CD14-positive monocyte (primary cell): ENCODE results near the gene SGCA. TPM values are rescaled to one million over a fixed set of nuclear protein-coding genes. Genes with fewer than 3 reads are reported as not detected.

ENCODE experiments used
- DNase-seq, 3 donors: peaks; one replicate each; pipeline ENCODE4 v3.0.0-alpha.2; 2011 to 2022
- H2AFZ ChIP-seq: 2 replicates; pipeline ENCODE4 v1.6.0; 2012; ENCODE audit warnings: mild to moderate bottlenecking, low read depth, low read length, inconsistent platforms; ENCODE audit not compliant: insufficient read depth, poor library complexity, severe bottlenecking
- H3K27ac ChIP-seq, 2 donors: 1 replicate in 1 of 2; 2 replicates in 1 of 2; pipeline ENCODE4 v1.5.1; 2012 to 2013; ENCODE audit warnings: low read length in 2 of 2, control low read depth in 1 of 2, inconsistent platforms in 1 of 2, low read depth in 1 of 2, mild to moderate bottlenecking in 1 of 2
- H3K27me3 ChIP-seq, 2 donors: one replicate each; pipeline versions ENCODE4 v1.6.0 to v1.6.1; 2011 to 2013; ENCODE audit warnings: low read length in 2 of 2; ENCODE audit not compliant: control insufficient read depth in 2 of 2, insufficient read depth in 2 of 2
- H3K36me3 ChIP-seq, 2 donors: replicated peaks in 1 of 2; 1 replicate in 1 of 2; 2 replicates in 1 of 2; pipeline versions ENCODE4 v1.5.1 to v1.6.1; 2012 to 2013; ENCODE audit warnings: low read length in 2 of 2, control low read depth in 1 of 2, inconsistent platforms in 1 of 2, mild to moderate bottlenecking in 1 of 2; ENCODE audit not compliant: insufficient read depth in 2 of 2, control insufficient read depth in 1 of 2
- H3K4me1 ChIP-seq, 2 donors: 1 replicate in 1 of 2; 2 replicates in 1 of 2; pipeline versions ENCODE4 v1.5.1 to v1.6.1; 2012 to 2013; ENCODE audit warnings: low read length in 2 of 2, control low read depth in 1 of 2, inconsistent platforms in 1 of 2, mild to moderate bottlenecking in 1 of 2, moderate library complexity in 1 of 2; ENCODE audit not compliant: insufficient read depth in 2 of 2, control insufficient read depth in 1 of 2
- H3K4me2 ChIP-seq: replicated peaks from 2 replicates; pipeline ENCODE3; 2012; ENCODE audit warnings: low read length, moderate library complexity, mild to moderate bottlenecking; ENCODE audit not compliant: poor library complexity, severe bottlenecking; ENCODE audit errors: extremely low read depth
- H3K4me3 ChIP-seq, 3 experiments: fragments of 200-600 bp in 1 of 3; sonication (generic) in 1 of 3; replicated peaks in 1 of 3; 1 replicate in 2 of 3; 2 replicates in 1 of 3; pipeline ENCODE4 v1.5.1; 2011 to 2013; ENCODE audit warnings: low read length in 3 of 3, mild to moderate bottlenecking in 3 of 3, control low read depth in 2 of 3, low read depth in 2 of 3, inconsistent platforms in 1 of 3, moderate library complexity in 1 of 3
- H3K79me2 ChIP-seq: 2 replicates; pipeline ENCODE4 v1.6.0; 2012; ENCODE audit warnings: mild to moderate bottlenecking, control low read depth, inconsistent platforms, low read length, moderate library complexity; ENCODE audit not compliant: insufficient read depth
- H3K9ac ChIP-seq: 2 replicates; pipeline ENCODE4 v1.6.0; 2017; ENCODE audit warnings: low read length, mild to moderate bottlenecking; ENCODE audit not compliant: insufficient read depth, poor library complexity, severe bottlenecking
- H3K9me3 ChIP-seq, 2 donors: replicated peaks in 1 of 2; 1 replicate in 1 of 2; 2 replicates in 1 of 2; pipeline versions ENCODE4 v1.5.1 to v1.6.1; 2012 to 2013; ENCODE audit warnings: low read length in 2 of 2, control low read depth in 1 of 2; ENCODE audit not compliant: control insufficient read depth in 1 of 2, insufficient read depth in 1 of 2
- H4K20me1 ChIP-seq: 2 replicates; pipeline ENCODE4 v1.6.0; 2012; ENCODE audit warnings: mild to moderate bottlenecking, low read length, control low read depth, moderate library complexity; ENCODE audit not compliant: insufficient read depth
- H3K27ac Mint-ChIP-seq, 7 donors: one replicate each; pipeline ENCODE4 v1.8.0; 2020; ENCODE audit warnings: mild to moderate bottlenecking in 7 of 7, mixed read lengths in 7 of 7, moderate library complexity in 6 of 7, inconsistent platforms in 2 of 7
- H3K27me3 Mint-ChIP-seq, 3 donors: one replicate each; pipeline ENCODE4 v1.8.0; 2021 to 2022; ENCODE audit warnings: low read depth in 3 of 3, mild to moderate bottlenecking in 3 of 3, mixed read lengths in 3 of 3, moderate library complexity in 3 of 3, inconsistent platforms in 1 of 3
- H3K36me3 Mint-ChIP-seq, 2 donors: one replicate each; pipeline ENCODE4 v1.8.0; 2020; ENCODE audit warnings: mixed read lengths in 2 of 2, inconsistent platforms in 1 of 2, mild to moderate bottlenecking in 1 of 2
- H3K4me1 Mint-ChIP-seq: one replicate; pipeline ENCODE4 v1.8.0; 2020; ENCODE audit warnings: mild to moderate bottlenecking, mixed read lengths
- H3K4me3 Mint-ChIP-seq, 2 donors: one replicate each; pipeline ENCODE4 v1.8.0; 2020; ENCODE audit warnings: mild to moderate bottlenecking in 2 of 2, mixed read lengths in 2 of 2, moderate library complexity in 1 of 2
- H3K9me3 Mint-ChIP-seq, 7 donors: one replicate each; pipeline ENCODE4 v1.8.0; 2020 to 2022; ENCODE audit warnings: mixed read lengths in 7 of 7, mild to moderate bottlenecking in 6 of 7, moderate library complexity in 6 of 7, inconsistent platforms in 2 of 7
- CTCF ChIP-seq: fragments of 200-600 bp; IDR thresholded peaks from one replicate; pipeline ENCODE4 v1.8.0; 2022; ENCODE audit warnings: antibody characterized with exemption, mild to moderate bottlenecking
- WGBS: methylation state at CpG from one replicate; pipeline ENCODE4 v1.1.5; 2013; ENCODE audit warnings: missing lambda C conversion rate; ENCODE audit not compliant: insufficient coverage; 5-methylcytosine and 5-hydroxymethylcytosine counted together
- intact Hi-C, 2 donors: fragments of 100-400 bp; cut with micrococcal nuclease; formaldehyde crosslinking; loops; one replicate each; pipeline versions ENCODE4 v1.15.0 to v1.15.1; 2023
- polyA plus RNA-seq, 3 donors: library from polyadenylated mRNA; depleted of rRNA in 1 of 3; unstranded in 2 of 3; stranded (reverse) in 1 of 3; fragments of 300-500 nt in 2 of 3; fragments of >200 nt in 1 of 3; fragmentation: Illumina TruSeq in 2 of 3; gene quantifications; 1 replicate in 2 of 3; 2 replicates in 1 of 3; pipeline ENCODE4 v1.2.3, GENCODE V29; 2012 to 2021

Gene SGCA
- polyA plus RNA-seq, 3 donors = 0.27 to 0.89 (median 0.53) TPM

- no peaks in the 10 kb centered on the region for H3K36me3 Mint-ChIP-seq
- Histone ChIP-seq H2AFZ (no peak overlapping the region), H3K27ac (no peak overlapping the region), H3K79me2 (no peaks in the 10 kb centered on the region), H3K27me3 (peaks cover 4 to 9% of the 10 kb centered on the region in 2 donors), H3K4me2 (no peak overlapping the region), H3K4me1 (peaks cover 16 to 23% of the 10 kb centered on the region in 2 donors), H4K20me1 (peaks cover 4% of the 10 kb centered on the region), H3K36me3 (no peaks in the 10 kb centered on the region), H3K9ac (no peak overlapping the region), H3K4me3 (no peak overlapping the region), H3K9me3 (no peaks in the 10 kb centered on the region)
- 97% methylated on average over 3 of the region's 8 CpGs for WGBS
- peaks cover 26% of the 10 kb centered on the region for H3K4me1 Mint-ChIP-seq
- H3K27me3 Mint-ChIP-seq = peaks cover 10 to 33% (median 17%) of the 10 kb centered on the region in 3 donors
- no peak overlapping the region for H3K27ac Mint-ChIP-seq
- no peak for DNase-seq
- H3K4me3 Mint-ChIP-seq = peak overlapping the region in 1 of 2 donors; percentile 35
- TF ChIP-seq CTCF = no peak
- intact Hi-C loops = loop anchor here in 1 of 2 donors (5.0 kb wide), 1 partner anchor 35 kb away; no protein-coding TSS in a partner anchor
- H3K9me3 Mint-ChIP-seq = peaks cover 0 to 4% (median 0%) of the 10 kb centered on the region in 7 donors
These were observed 3.1 kb upstream of the SGCA start for GRCh38 chr17:50162466-50163254.

DNA sequence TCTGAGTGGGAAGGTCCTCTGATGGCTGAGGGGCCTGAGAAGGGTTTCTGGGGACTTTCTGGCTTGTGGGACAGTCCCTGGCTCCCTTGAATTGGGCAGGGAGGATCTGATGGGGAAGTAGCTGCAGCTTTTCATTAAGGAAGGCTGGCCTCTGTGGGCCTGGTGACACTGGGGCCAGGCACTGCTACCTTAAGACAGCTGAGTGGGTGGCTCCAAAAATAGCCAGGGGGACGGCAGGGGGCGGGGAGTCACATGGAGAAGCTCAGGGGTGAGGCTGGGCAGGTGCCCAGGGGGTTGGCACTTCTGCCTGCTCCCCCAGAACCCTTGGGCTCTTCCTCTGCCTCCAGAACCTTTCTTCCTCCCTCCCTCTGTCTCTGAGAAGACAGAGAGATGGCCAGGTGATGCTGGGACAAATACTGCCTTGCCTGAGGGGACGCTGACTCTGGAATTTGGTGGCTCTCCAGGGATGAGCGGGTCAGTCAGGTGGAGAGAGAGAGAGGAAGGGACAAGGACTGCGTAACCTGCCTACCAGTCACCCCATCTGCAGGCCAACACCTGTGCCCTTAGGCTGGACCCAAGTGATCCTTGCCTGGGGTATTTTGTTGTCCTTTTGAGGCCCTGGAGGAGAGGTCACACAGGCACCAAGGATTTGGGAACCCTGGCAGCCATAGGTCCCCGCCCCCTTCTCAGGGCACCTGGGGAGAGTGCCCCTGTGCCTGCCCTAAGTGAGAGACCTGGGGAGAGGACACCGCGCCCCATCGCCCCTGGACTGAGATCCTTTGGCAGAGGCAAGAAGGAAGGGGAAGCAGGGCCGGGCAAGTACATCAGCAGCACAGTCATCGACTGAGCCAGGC lies 1.7 kb upstream of the SGCA start:
- peak overlapping the region in 1 of 7 donors; percentile 62 for H3K27ac Mint-ChIP-seq
- Histone ChIP-seq H3K9ac (no peak overlapping the region), H3K9me3 (no peaks in the 10 kb centered on the region), H3K27me3 (peaks cover 4 to 12% of the 10 kb centered on the region in 2 donors), H3K4me2 (no peak overlapping the region), H3K4me1 (peaks cover 19 to 27% of the 10 kb centered on the region in 2 donors), H2AFZ (no peak overlapping the region), H3K4me3 (no peak overlapping the region), H4K20me1 (peaks cover 4% of the 10 kb centered on the region), H3K36me3 (no peaks in the 10 kb centered on the region), H3K79me2 (no peaks in the 10 kb centered on the region), H3K27ac (no peak overlapping the region)
- peak in 1 of 3 donors; percentile 34 for DNase-seq
- TF ChIP-seq CTCF = no peak
- H3K4me1 Mint-ChIP-seq = peaks cover 31% of the 10 kb centered on the region
- intact Hi-C loops = loop anchor here in 1 of 2 donors (5.0 kb wide), 1 partner anchor 33 kb away; no protein-coding TSS in a partner anchor
- WGBS = 72% methylated on average over 5 of the region's 11 CpGs
- H3K36me3 Mint-ChIP-seq = no peaks in the 10 kb centered on the region
- H3K27me3 Mint-ChIP-seq = peaks cover 11 to 36% (median 17%) of the 10 kb centered on the region in 3 donors
- H3K9me3 Mint-ChIP-seq = peaks cover 0 to 4% (median 0%) of the 10 kb centered on the region in 7 donors
- no peak overlapping the region for H3K4me3 Mint-ChIP-seq
